IMR-90 (cell line): ENCODE measurements around the gene SH2D4B. TPM values are rescaled to one million over a fixed set of nuclear protein-coding genes. Genes with fewer than 3 reads are reported as not detected.

Experiments
- ATAC-seq: fragments of 200-7000 bp; cut with Tn5 transposase; 2 replicates; pipeline ENCODE4 v1.9.1; 2020; ENCODE audit warnings: low read depth, mild to moderate bottlenecking, moderate library complexity
- BruUV-seq: library from RNA; stranded (reverse); fragments of 400-500 nt; replicated peaks from 2 replicates; lab custom pipeline; 2021; lab: Mats Ljungman, UMichigan
- CTCF ChIA-PET: fragments of 300-600 bp; formaldehyde crosslinking; extraction: SDS; loops from one replicate; lab custom pipeline; 2021; ENCODE audit warnings: antibody characterized with exemption; lab: Yijun Ruan, JAX
- POLR2A ChIA-PET: fragments of 300-600 bp; sonication (Branson Sonifier 250); formaldehyde crosslinking; loops from one replicate; lab custom pipeline; 2022; ENCODE audit warnings: antibody characterized with exemption; ENCODE audit not compliant: unreplicated experiment; lab: Charles Lee
- DNase-seq: peaks from one replicate; pipeline ENCODE4 v3.0.0; 2013
- H2AFZ ChIP-seq: replicated peaks from 2 replicates; pipeline ENCODE3; 2013; ENCODE audit warnings: low read length, mild to moderate bottlenecking; ENCODE audit not compliant: poor library complexity
- H2AK5ac ChIP-seq: 2 replicates; pipeline ENCODE4 v1.6.1; 2013; ENCODE audit warnings: low read depth, low read length, inconsistent platforms
- H2AK9ac ChIP-seq: replicated peaks from 2 replicates; pipeline ENCODE3; 2013; ENCODE audit warnings: mild to moderate bottlenecking, low read depth, low read length, moderate library complexity; ENCODE audit not compliant: poor library complexity
- H2BK120ac ChIP-seq: 2 replicates; pipeline ENCODE4 v1.6.1; 2013; ENCODE audit warnings: low read depth, low read length, inconsistent platforms
- H2BK15ac ChIP-seq: 3 replicates; pipeline ENCODE4 v1.6.1; 2013; ENCODE audit warnings: low read depth, low read length, inconsistent platforms
- H2BK20ac ChIP-seq: 2 replicates; pipeline ENCODE4 v1.6.1; 2013; ENCODE audit warnings: low read depth, mild to moderate bottlenecking, inconsistent platforms, low read length, moderate library complexity
- H2BK5ac ChIP-seq: 2 replicates; pipeline ENCODE4 v1.6.1; 2013; ENCODE audit warnings: mild to moderate bottlenecking, low read depth, low read length, inconsistent platforms; ENCODE audit not compliant: poor library complexity, severe bottlenecking
- H3K14ac ChIP-seq: replicated peaks from 2 replicates; pipeline ENCODE4 v1.6.1; 2013; ENCODE audit warnings: low read depth, low read length, inconsistent platforms
- H3K18ac ChIP-seq: 2 replicates; pipeline ENCODE4 v1.6.1; 2013; ENCODE audit warnings: low read depth, low read length, control low read depth
- H3K23ac ChIP-seq: 2 replicates; pipeline ENCODE4 v1.6.1; 2013; ENCODE audit warnings: low read depth, low read length, inconsistent platforms
- H3K27ac ChIP-seq: 2 replicates; pipeline ENCODE4 v1.5.1; 2013; ENCODE audit warnings: mild to moderate bottlenecking, control low read depth, low read length; ENCODE audit not compliant: insufficient read depth
- H3K27me3 ChIP-seq: 2 replicates; pipeline ENCODE4 v1.6.1; 2013; ENCODE audit warnings: low read length; ENCODE audit not compliant: control insufficient read depth, insufficient read depth
- H3K36me3 ChIP-seq: 2 replicates; pipeline ENCODE4 v1.6.1; 2013; ENCODE audit warnings: low read length, mixed read lengths; ENCODE audit not compliant: control insufficient read depth, insufficient read depth
- H3K4ac ChIP-seq: 2 replicates; pipeline ENCODE4 v1.6.1; 2013; ENCODE audit warnings: low read depth, low read length, inconsistent platforms
- H3K4me1 ChIP-seq: 2 replicates; pipeline ENCODE4 v1.6.1; 2013; ENCODE audit warnings: low read length, mixed read lengths; ENCODE audit not compliant: control insufficient read depth, insufficient read depth
- H3K4me2 ChIP-seq: 2 replicates; pipeline ENCODE4 v1.6.1; 2013; ENCODE audit warnings: low read depth, mild to moderate bottlenecking, control low read depth, low read length, moderate library complexity
- H3K4me3 ChIP-seq: 2 replicates; pipeline ENCODE4 v1.5.1; 2013; ENCODE audit warnings: low read depth, mild to moderate bottlenecking, control low read depth, low read length, moderate library complexity; ENCODE audit not compliant: insufficient read depth
- H3K56ac ChIP-seq: 2 replicates; pipeline ENCODE4 v1.6.1; 2013; ENCODE audit warnings: low read length, inconsistent platforms; ENCODE audit not compliant: insufficient read depth; ENCODE audit errors: extremely low read depth
- H3K79me1 ChIP-seq, 2 experiments: 2 replicates each; pipeline ENCODE4 v1.6.1; 2013; ENCODE audit warnings: low read length in 2 of 2, inconsistent platforms in 1 of 2, low read depth in 1 of 2
- H3K9ac ChIP-seq: 2 replicates; pipeline ENCODE4 v1.6.1; 2013; ENCODE audit warnings: low read depth, low read length, control low read depth
- H3K9me1 ChIP-seq: 2 replicates; pipeline ENCODE4 v1.6.1; 2013; ENCODE audit warnings: low read length, inconsistent platforms; ENCODE audit not compliant: insufficient read depth
- H3K9me3 ChIP-seq: 2 replicates; pipeline ENCODE4 v1.6.1; 2013; ENCODE audit warnings: low read length; ENCODE audit not compliant: control insufficient read depth, insufficient read depth
- H4K20me1 ChIP-seq: 2 replicates; pipeline ENCODE4 v1.6.1; 2013; ENCODE audit warnings: low read length, inconsistent platforms; ENCODE audit not compliant: insufficient read depth
- H4K5ac ChIP-seq: 2 replicates; pipeline ENCODE4 v1.6.1; 2013; ENCODE audit warnings: mild to moderate bottlenecking, low read depth, low read length, control low read depth
- H4K8ac ChIP-seq, 2 experiments: 2 replicates each; pipeline ENCODE4 v1.6.1; 2013; ENCODE audit warnings: low read depth in 2 of 2, low read length in 2 of 2, control low read depth in 1 of 2, inconsistent platforms in 1 of 2
- H4K91ac ChIP-seq: 2 replicates; pipeline ENCODE4 v1.6.1; 2013; ENCODE audit warnings: low read depth, low read length, inconsistent platforms; ENCODE audit not compliant: insufficient read depth
- BHLHE40 ChIP-seq: fragments of 150-350 bp; IDR thresholded peaks from 2 replicates; pipeline ENCODE4 v1.6.1; 2016; ENCODE audit warnings: mild to moderate bottlenecking, low read depth, low read length
- FOS ChIP-seq: fragments of 150-350 bp; IDR thresholded peaks from 2 replicates; pipeline ENCODE4 v1.6.1; 2016; ENCODE audit warnings: low read depth, low read length
- NFE2L2 ChIP-seq: fragments of 150-350 bp; IDR thresholded peaks from 2 replicates; pipeline ENCODE4 v1.6.1; 2016; ENCODE audit warnings: low read depth, mild to moderate bottlenecking, low read length
- RFX5 ChIP-seq: IDR thresholded peaks from 2 replicates; pipeline ENCODE4 v1.8.0; 2012; ENCODE audit warnings: low read depth, mild to moderate bottlenecking, low read length, moderate library complexity
- WGBS, 2 experiments: methylation state at CpG; one replicate each; pipeline versions ENCODE4 v1.1.5 to v1.1.7; 2013; ENCODE audit warnings: missing lambda C conversion rate in 2 of 2; ENCODE audit not compliant: insufficient read length in 1 of 2; ENCODE audit errors: extremely low coverage in 2 of 2; 5-methylcytosine and 5-hydroxymethylcytosine counted together
- dilution Hi-C: fragments of 300-500 bp; cut with HindIII; formaldehyde crosslinking; loops from one replicate; pipeline ENCODE4 v1.14.3; 2018; ENCODE audit warnings: low sequenced_read_pairs; ENCODE audit not compliant: unreplicated experiment
- in situ Hi-C: fragments of 300-500 bp; cut with MboI; formaldehyde crosslinking; loops from 3 replicates; pipeline ENCODE4 v1.14.3; 2019; ENCODE audit warnings: low sequenced_read_pairs, inconsistent platforms, mixed read lengths
- intact Hi-C: fragments of 100-400 bp; cut with micrococcal nuclease; formaldehyde crosslinking; loops from 2 replicates; pipeline ENCODE4 v1.10.0; 2022
- polyA plus RNA-seq, 3 experiments: library from polyadenylated mRNA; depleted of rRNA; stranded (reverse); fragments of >200 nt; gene quantifications; 2 replicates each; pipeline ENCODE4 v1.2.3, GENCODE V29; 2012; ENCODE audit warnings: low replicate concordance in 1 of 3
- total RNA-seq: library from RNA; depleted of rRNA; stranded (reverse); fragments of >200 nt; gene quantifications from 2 replicates; pipeline ENCODE4 v1.2.3, GENCODE V29; 2012

SH2D4B gene
- total and polyA plus RNA-seq, 2 of the 4 experiments (the other 2 are of a cell fraction) = not detected

- H2AK5ac ChIP-seq = no peak overlapping the region
- ChIA-PET CTCF (interaction anchor here (1.6 kb wide), 1 partner anchor 13 kb away, joined by 5 read pairs; no protein-coding TSS in a partner anchor), POLR2A (no interaction called here)
- peaks cover 3% of the 10 kb centered on the region; the same call in 1 of the 2 replicates for H3K27me3 ChIP-seq
- no peaks in the 10 kb centered on the region for H3K4me1 ChIP-seq
- 77% methylated on average over 8 of the region's 11 CpGs; no CpG with 5 or more reads in 1 of the 2 experiments for WGBS, 2 experiments
- H4K8ac ChIP-seq = no peak overlapping the region
- H3K9me1 ChIP-seq = no peaks in the 10 kb centered on the region
- ATAC-seq (no peak), DNase-seq (no peak)
- intact Hi-C loops (no loop called here), in situ Hi-C loops (no loop called here), dilution Hi-C loops (no loop called here)
- H2AFZ ChIP-seq = no peak overlapping the region
- no peak overlapping the region for H3K56ac ChIP-seq
- H3K9ac ChIP-seq = no peak overlapping the region
- H3K4ac ChIP-seq = no peak overlapping the region
- H3K79me1 ChIP-seq = no peaks in the 10 kb centered on the region
- no peaks in the 10 kb centered on the region for H4K20me1 ChIP-seq
- no peak overlapping the region for H3K4me2 ChIP-seq
- no TSS peak for BruUV-seq
- no peak overlapping the region for H3K18ac ChIP-seq
- no peaks in the 10 kb centered on the region for H3K9me3 ChIP-seq
- H4K5ac ChIP-seq = no peak overlapping the region
- H2BK5ac ChIP-seq = no peak overlapping the region
- H2BK15ac ChIP-seq = no peak overlapping the region
- H3K27ac ChIP-seq = no peak overlapping the region
- H2AK9ac ChIP-seq = no peak overlapping the region
- H3K23ac ChIP-seq = no peak overlapping the region
- H4K91ac ChIP-seq = no peak overlapping the region
- no peak overlapping the region for H2BK20ac ChIP-seq
- H2BK120ac ChIP-seq = no peak overlapping the region
- H3K14ac ChIP-seq = no peak overlapping the region
- H3K4me3 ChIP-seq = no peak overlapping the region
- no peaks in the 10 kb centered on the region for H3K36me3 ChIP-seq
- TF ChIP-seq NFE2L2 (no peak), RFX5 (no peak), FOS (no peak), BHLHE40 (no peak)
Observed at GRCh38 chr10:80609331-80609730, 71.6 kb downstream of the SH2D4B start.
